GM12878 (cell line): ENCODE data around the gene KAT2B. TPM values are rescaled to one million over a fixed set of nuclear protein-coding genes. Genes with fewer than 3 reads are reported as not detected.

Source experiments
- ATAC-seq: fragments of 200-7000 bp; cut with Tn5 transposase; 3 replicates; pipeline ENCODE4 v1.9.1; 2020; ENCODE audit warnings: mild to moderate bottlenecking, moderate library complexity
- BruUV-seq: library from RNA; stranded (reverse); fragments of 400-500 nt; replicated peaks from 2 replicates; lab custom pipeline; 2021; lab: Mats Ljungman, UMichigan
- CTCF ChIA-PET: fragments of 300-600 bp; sonication (Branson Sonifier 250); formaldehyde crosslinking; extraction: SDS; loops from one replicate; lab custom pipeline; 2021; ENCODE audit warnings: inconsistent platforms; lab: Yijun Ruan, JAX
- POLR2A ChIA-PET: fragments of 350-600 bp; formaldehyde crosslinking; extraction: SDS; loops from one replicate; lab custom pipeline; 2021; ENCODE audit warnings: inconsistent platforms; lab: Charles Lee
- RAD21 ChIA-PET: fragments of 300-600 bp; sonication (Branson Sonifier 250); formaldehyde crosslinking; loops from one replicate; lab custom pipeline; 2023; ENCODE audit warnings: antibody characterized with exemption; ENCODE audit not compliant: unreplicated experiment; lab: Charles Lee
- SMC1A ChIA-PET: fragments of 300-600 bp; sonication (Branson Sonifier 250); formaldehyde crosslinking; loops from one replicate; lab custom pipeline; 2023; ENCODE audit not compliant: unreplicated experiment, uncharacterized antibody; lab: Charles Lee
- DNase-seq: peaks from one replicate; pipeline ENCODE4 v3.0.0-alpha.2; 2011; ENCODE audit warnings: low read depth, low spot score
- FAIRE-seq: peaks from 3 replicates; lab custom pipeline; 2011; peaks lifted over from hg19 to GRCh38; lab: Jason Lieb, UNC
- H2AFZ ChIP-seq: 2 replicates; pipeline ENCODE4 v1.6.0; 2011; ENCODE audit warnings: low read depth, low read length, control low read depth; ENCODE audit not compliant: control insufficient read depth
- H3K27ac ChIP-seq: 2 replicates; pipeline ENCODE4 v1.5.1; 2011; ENCODE audit warnings: control low read depth; ENCODE audit not compliant: control insufficient read depth, insufficient read depth
- H3K27me3 ChIP-seq, 2 experiments: replicated peaks in 1 of 2; 2 replicates each; pipeline versions ENCODE4 v1.6.0 to v1.6.1; 2011; ENCODE audit warnings: low read length in 1 of 2; ENCODE audit not compliant: control insufficient read depth in 2 of 2, insufficient read depth in 2 of 2
- H3K36me3 ChIP-seq, 2 experiments: 2 replicates each; pipeline ENCODE4 v1.5.1; 2011; ENCODE audit warnings: low read length in 1 of 2; ENCODE audit not compliant: control insufficient read depth in 2 of 2, insufficient read depth in 2 of 2
- H3K4me1 ChIP-seq: 2 replicates; pipeline ENCODE4 v1.6.1; 2011; ENCODE audit warnings: mild to moderate bottlenecking, low read length, moderate library complexity, mixed read lengths; ENCODE audit not compliant: control insufficient read depth, insufficient read depth
- H3K4me2 ChIP-seq: 2 replicates; pipeline ENCODE4 v1.6.0; 2011; ENCODE audit warnings: control low read depth; ENCODE audit not compliant: control insufficient read depth, insufficient read depth
- H3K4me3 ChIP-seq: fragments of 200-600 bp; sonication (generic); 2 replicates; pipeline ENCODE4 v1.5.1; 2016
- H3K79me2 ChIP-seq: 2 replicates; pipeline ENCODE4 v1.6.0; 2011; ENCODE audit warnings: low read length; ENCODE audit not compliant: control insufficient read depth, insufficient read depth
- H3K9ac ChIP-seq: 2 replicates; pipeline ENCODE4 v1.8.0; 2011; ENCODE audit warnings: low read length, control low read depth, mixed read lengths; ENCODE audit not compliant: control insufficient read depth, insufficient read depth
- H3K9me3 ChIP-seq: replicated peaks from 3 replicates; pipeline ENCODE4 v1.5.1; 2011; ENCODE audit warnings: mild to moderate bottlenecking, low read length; ENCODE audit not compliant: control insufficient read depth, insufficient read depth
- H4K20me1 ChIP-seq: 2 replicates; pipeline ENCODE4 v1.6.0; 2011; ENCODE audit not compliant: control insufficient read depth, insufficient read depth
- ATF2 ChIP-seq: IDR thresholded peaks from 2 replicates; pipeline ENCODE4 v1.6.1; 2012; ENCODE audit warnings: low read length, inconsistent platforms
- IRF3 ChIP-seq: fragments of 450-650 bp; IDR thresholded peaks from 2 replicates; pipeline ENCODE4 v1.6.1; 2014; ENCODE audit warnings: mild to moderate bottlenecking
- MYB ChIP-seq: fragments of 150-350 bp; IDR thresholded peaks from 2 replicates; pipeline ENCODE4 v1.6.1; 2014; ENCODE audit warnings: mild to moderate bottlenecking, low read depth, low read length, borderline replicate concordance
- POLR2AphosphoS2 ChIP-seq: IDR thresholded peaks from 2 replicates; pipeline ENCODE4 v1.6.1; 2011; ENCODE audit warnings: low read depth, mild to moderate bottlenecking, low read length, improper control_type of control experiment, moderate library complexity
- POU2F2 ChIP-seq: IDR thresholded peaks from 3 replicates; pipeline ENCODE4 v1.6.1; 2011; ENCODE audit warnings: low read depth, mild to moderate bottlenecking, low read length, borderline replicate concordance
- SIN3A ChIP-seq: IDR thresholded peaks from 2 replicates; pipeline ENCODE4 v1.6.1; 2012; ENCODE audit warnings: low read depth, low read length, improper control_type of control experiment
- SMAD5 ChIP-seq: IDR thresholded peaks from 2 replicates; pipeline ENCODE4 v1.6.1; 2016; ENCODE audit warnings: antibody characterized with exemption, low read depth
- SPI1 ChIP-seq: IDR thresholded peaks from 2 replicates; pipeline ENCODE4 v1.6.1; 2011; ENCODE audit warnings: low read depth, mild to moderate bottlenecking, low read length, moderate library complexity, borderline replicate concordance; ENCODE audit not compliant: insufficient read depth
- ZNF274 ChIP-seq: IDR thresholded peaks from one replicate; pipeline ENCODE4 v1.8.0; 2011; ENCODE audit not compliant: insufficient read length, insufficient read depth
- ZNF622 ChIP-seq: fragments of 450-650 bp; IDR thresholded peaks from 2 replicates; pipeline ENCODE4 v1.6.1; 2017; ENCODE audit warnings: mild to moderate bottlenecking, inconsistent platforms
- WGBS: methylation state at CpG from one replicate; pipeline ENCODE4 v1.1.6; 2016; ENCODE audit warnings: low lambda C conversion rate; ENCODE audit not compliant: insufficient replicate concordance, insufficient coverage; ENCODE audit errors: missing lambda C conversion rate; 5-methylcytosine and 5-hydroxymethylcytosine counted together
- in situ Hi-C: fragments of 300-500 bp; cut with MboI; formaldehyde crosslinking; loops from 9 replicates; pipeline ENCODE4 v1.14.3; 2018; ENCODE audit warnings: mixed read lengths
- intact Hi-C: fragments of 100-400 bp; cut with micrococcal nuclease; formaldehyde crosslinking; loops from one replicate; pipeline ENCODE4 v1.14.2; 2022; ENCODE audit not compliant: unreplicated experiment
- polyA plus RNA-seq, 11 experiments: library from polyadenylated mRNA; depleted of rRNA in 4 of 11; unstranded in 6 of 11; stranded (reverse) in 5 of 11; fragments of >200 nt; fragmentation: Nextera tagmentation in 4 of 11; fragmentation: Illumina TruSeq in 1 of 11; extraction: Ambion mirVana in 4 of 11; extraction: Trizol in 1 of 11; gene quantifications; 1 replicate in 1 of 11; 2 replicates in 10 of 11; pipeline versions ENCODE4 v1.2.1 to v1.2.3, GENCODE V29; 2011 to 2016; ENCODE audit warnings: inconsistent platforms in 2 of 11, missing spikeins in 2 of 11, low read depth in 1 of 11
- total RNA-seq, 4 experiments: library from RNA; depleted of rRNA in 3 of 4; stranded (reverse); fragments of >200 nt in 3 of 4; fragmentation: Illumina TruSeq in 1 of 4; extraction: Trizol in 1 of 4; gene quantifications; 2 replicates each; pipeline versions ENCODE4 v1.2.1 to v1.2.3, GENCODE V29; 2013 to 2021
- TF ChIP-seq, protein P1 (sequence below): fragments of 150-350 bp; IDR thresholded peaks from 2 replicates; pipeline ENCODE4 v1.6.1; 2014; ENCODE audit warnings: mild to moderate bottlenecking, low read depth, low read length

Gene KAT2B
- total and polyA plus RNA-seq, 10 of the 15 experiments (the other 5 are each of a cell fraction or from before 2014, with no cell fraction given) = 2.9 to 15.2 (median 10.2) TPM

GRCh38 chr3:20055842-20056241 is 15.6 kb downstream of the KAT2B start:
- Histone ChIP-seq H3K27me3 (no peaks in the 10 kb centered on the region), H2AFZ (no peak overlapping the region), H3K4me3 (no peak overlapping the region), H3K9me3 (no peaks in the 10 kb centered on the region), H3K27ac (no peak overlapping the region), H3K4me1 (peaks cover 22% of the 10 kb centered on the region), H3K36me3 (no peaks in the 10 kb centered on the region), H3K9ac (no peak overlapping the region), H4K20me1 (no peaks in the 10 kb centered on the region), H3K79me2 (no peaks in the 10 kb centered on the region; the same call in 1 of the 2 replicates), H3K4me2 (peak overlapping the region; percentile 43)
- FAIRE-seq = no peak
- ChIA-PET SMC1A (interaction anchor here (0.5 to 1.1 kb wide), 2 partner anchors 79 to 128 kb away, joined by 3 to 4 read pairs; no protein-coding TSS in a partner anchor), POLR2A (no interaction called here), RAD21 (no interaction called here), CTCF (no interaction called here)
- DNase-seq = no peak
- WGBS = 90% methylated on average over 3 of the region's 3 CpGs
- no peak for ATAC-seq
- in situ Hi-C loops (no loop called here), intact Hi-C loops (loop anchor here (5.0 kb wide), 1 partner anchor 131 kb away; the partner anchor contains the start of gene SGO1)
- no peak for TF ChIP-seq SIN3A
- TSS peak; percentile 39 for BruUV-seq

GRCh38 chr3:20056725-20057611 is 16.7 kb downstream of the KAT2B start:
- RAD21 ChIA-PET = interaction anchor here (1.5 kb wide), 1 partner anchor 15 kb away, joined by 5 read pairs; no protein-coding TSS in a partner anchor
- Histone ChIP-seq H3K4me3 (no peak overlapping the region), H3K79me2 (no peaks in the 10 kb centered on the region; the same call in 1 of the 2 replicates), H3K9ac (no peak overlapping the region), H3K27ac (no peak overlapping the region), H3K4me2 (no peak overlapping the region), H4K20me1 (no peaks in the 10 kb centered on the region), H3K27me3 (no peaks in the 10 kb centered on the region), H3K36me3 (no peaks in the 10 kb centered on the region), H3K4me1 (peaks cover 26% of the 10 kb centered on the region), H3K9me3 (no peaks in the 10 kb centered on the region), H2AFZ (no peak overlapping the region)
- no TSS peak for BruUV-seq
- intact Hi-C loops (loop anchor here (5.0 kb wide), 1 partner anchor 130 kb away; the partner anchor contains the start of gene SGO1), in situ Hi-C loops (no loop called here)
- DNase-seq (no peak), FAIRE-seq (peak; percentile 31), ATAC-seq (peak; percentile 61)
- POLR2A ChIA-PET = interaction anchor here (1.4 kb wide), 1 partner anchor 15 kb away, joined by 7 read pairs; no protein-coding TSS in a partner anchor
- SMC1A ChIA-PET = interaction anchor here (0.8 to 1.3 kb wide), 5 partner anchors 10 to 130 kb away, joined by 3 to 4 read pairs (median 4); partner anchors contain the start of gene SGO1
- CTCF ChIA-PET = no interaction called here
- WGBS = 11% methylated on average over 5 of the region's 5 CpGs
- TF ChIP-seq SPI1 (no peak), SMAD5 (no peak), ZNF622 (no peak), IRF3 (no peak), POU2F2 (no peak), ATF2 (peak; percentile 49; the same call in 1 of the 2 replicates), POLR2AphosphoS2 (no peak), ZNF274 (no peak), MYB (no peak)
- TF ChIP-seq, protein P1, sequence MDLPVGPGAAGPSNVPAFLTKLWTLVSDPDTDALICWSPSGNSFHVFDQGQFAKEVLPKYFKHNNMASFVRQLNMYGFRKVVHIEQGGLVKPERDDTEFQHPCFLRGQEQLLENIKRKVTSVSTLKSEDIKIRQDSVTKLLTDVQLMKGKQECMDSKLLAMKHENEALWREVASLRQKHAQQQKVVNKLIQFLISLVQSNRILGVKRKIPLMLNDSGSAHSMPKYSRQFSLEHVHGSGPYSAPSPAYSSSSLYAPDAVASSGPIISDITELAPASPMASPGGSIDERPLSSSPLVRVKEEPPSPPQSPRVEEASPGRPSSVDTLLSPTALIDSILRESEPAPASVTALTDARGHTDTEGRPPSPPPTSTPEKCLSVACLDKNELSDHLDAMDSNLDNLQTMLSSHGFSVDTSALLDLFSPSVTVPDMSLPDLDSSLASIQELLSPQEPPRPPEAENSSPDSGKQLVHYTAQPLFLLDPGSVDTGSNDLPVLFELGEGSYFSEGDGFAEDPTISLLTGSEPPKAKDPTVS = no peak
